Liver (tissue), 9 donors: Measurements from ENCODE around the gene SEMA3B. TPM values are rescaled to one million over a fixed set of nuclear protein-coding genes. Genes with fewer than 3 reads are reported as not detected.

ENCODE experiments used
- DNase-seq: peaks from one replicate; pipeline ENCODE4 v3.0.0-alpha.2; 2017; ENCODE audit warnings: low spot score
- H3K27ac ChIP-seq, 2 donors: one replicate each; pipeline ENCODE4 v1.7.0; 2013; ENCODE audit warnings: inconsistent platforms in 2 of 2, low read length in 2 of 2, control low read depth in 1 of 2, low read depth in 1 of 2, mild to moderate bottlenecking in 1 of 2
- H3K27me3 ChIP-seq, 4 donors: one replicate each; pipeline versions ENCODE4 v1.6.1 to v1.7.0; 2013; ENCODE audit warnings: low read length in 3 of 4, inconsistent platforms in 1 of 4, mild to moderate bottlenecking in 1 of 4, moderate library complexity in 1 of 4; ENCODE audit not compliant: control insufficient read depth in 4 of 4, insufficient read depth in 4 of 4
- H3K36me3 ChIP-seq, 4 donors: one replicate each; pipeline versions ENCODE4 v1.6.1 to v1.7.0; 2013; ENCODE audit warnings: low read length in 3 of 4, mild to moderate bottlenecking in 3 of 4, low read depth in 1 of 4, moderate library complexity in 1 of 4; ENCODE audit not compliant: control insufficient read depth in 4 of 4, insufficient read depth in 3 of 4
- H3K4me1 ChIP-seq, 4 donors: one replicate each; pipeline versions ENCODE4 v1.6.1 to v1.7.0; 2013; ENCODE audit warnings: low read length in 3 of 4, mild to moderate bottlenecking in 3 of 4, moderate library complexity in 1 of 4; ENCODE audit not compliant: control insufficient read depth in 4 of 4, insufficient read depth in 4 of 4
- H3K4me3 ChIP-seq, 3 donors: one replicate each; pipeline versions ENCODE4 v1.6.1 to v1.7.0; 2013; ENCODE audit warnings: low read length in 3 of 3, control low read depth in 1 of 3, low read depth in 1 of 3, mild to moderate bottlenecking in 1 of 3
- H3K9ac ChIP-seq, 2 donors: one replicate each; pipeline ENCODE4 v1.7.0; 2013; ENCODE audit warnings: low read length in 2 of 2, mild to moderate bottlenecking in 2 of 2, moderate library complexity in 2 of 2, control low read depth in 1 of 2, low read depth in 1 of 2
- H3K9me3 ChIP-seq, 4 donors: one replicate each; pipeline versions ENCODE4 v1.6.1 to v1.7.0; 2013; ENCODE audit warnings: low read length in 3 of 4; ENCODE audit not compliant: control insufficient read depth in 4 of 4
- ATF3 ChIP-seq: IDR thresholded peaks from 2 replicates; pipeline ENCODE4 v1.6.1; 2016; ENCODE audit warnings: antibody characterized with exemption
- CTCF ChIP-seq: fragments of 150-350 bp; IDR thresholded peaks from 2 replicates; pipeline ENCODE4 v1.5.1; 2017; ENCODE audit warnings: improper control_type of control experiment, low read depth, low read length; ENCODE audit not compliant: missing input control
- FOXA1 ChIP-seq: IDR thresholded peaks from 2 replicates; pipeline ENCODE4 v1.6.1; 2016; ENCODE audit warnings: antibody characterized with exemption
- FOXA2 ChIP-seq: IDR thresholded peaks from 2 replicates; pipeline ENCODE4 v1.6.1; 2016; ENCODE audit warnings: antibody characterized with exemption
- GABPA ChIP-seq, 2 donors: IDR thresholded peaks in 1 of 2; conservative IDR thresholded peaks in 1 of 2; 2 replicates each; pipeline ENCODE4 v1.6.1; 2016; ENCODE audit warnings: antibody characterized with exemption in 2 of 2, mild to moderate bottlenecking in 1 of 2, moderate library complexity in 1 of 2
- HNF4A ChIP-seq, 2 donors: conservative IDR thresholded peaks; 2 replicates each; pipeline ENCODE4 v1.6.1; 2016; ENCODE audit warnings: antibody characterized with exemption in 2 of 2, mild to moderate bottlenecking in 2 of 2
- HNF4G ChIP-seq: IDR thresholded peaks from 2 replicates; pipeline ENCODE4 v1.6.1; 2016; ENCODE audit warnings: antibody characterized with exemption
- JUND ChIP-seq, 2 donors: IDR thresholded peaks; 2 replicates each; pipeline ENCODE4 v1.6.1; 2016; ENCODE audit warnings: antibody characterized with exemption in 2 of 2
- MAX ChIP-seq: IDR thresholded peaks from 2 replicates; pipeline ENCODE4 v1.6.1; 2016; ENCODE audit warnings: antibody characterized with exemption
- NR2F2 ChIP-seq: IDR thresholded peaks from 2 replicates; pipeline ENCODE4 v1.6.1; 2016; ENCODE audit warnings: antibody characterized with exemption
- RAD21 ChIP-seq, 2 donors: IDR thresholded peaks; 2 replicates each; pipeline ENCODE4 v1.6.1; 2016; ENCODE audit warnings: antibody characterized with exemption in 2 of 2, mild to moderate bottlenecking in 2 of 2
- REST ChIP-seq: IDR thresholded peaks from 2 replicates; pipeline ENCODE4 v1.6.1; 2016; ENCODE audit warnings: antibody characterized with exemption, mild to moderate bottlenecking
- RXRA ChIP-seq, 2 donors: IDR thresholded peaks; 2 replicates each; pipeline ENCODE4 v1.6.1; 2017 to 2018; ENCODE audit warnings: antibody characterized with exemption in 2 of 2, mild to moderate bottlenecking in 1 of 2
- SP1 ChIP-seq: IDR thresholded peaks from 2 replicates; pipeline ENCODE4 v1.6.1; 2018; ENCODE audit warnings: antibody characterized with exemption, mild to moderate bottlenecking
- TAF1 ChIP-seq: conservative IDR thresholded peaks from 2 replicates; pipeline ENCODE4 v1.6.1; 2016; ENCODE audit warnings: antibody characterized with exemption, mild to moderate bottlenecking
- YY1 ChIP-seq: IDR thresholded peaks from 2 replicates; pipeline ENCODE4 v1.6.1; 2016; ENCODE audit warnings: antibody characterized with exemption, mild to moderate bottlenecking
- ZBTB33 ChIP-seq: IDR thresholded peaks from 2 replicates; pipeline ENCODE4 v1.6.1; 2016; ENCODE audit warnings: antibody characterized with exemption
- WGBS: extraction: QIAGEN DNeasy Blood & Tissue Kit; methylation state at CpG from one replicate; pipeline ENCODE4 v1.1.7; 2013; 5-methylcytosine and 5-hydroxymethylcytosine counted together
- polyA plus RNA-seq, 2 donors: library from polyadenylated mRNA; stranded (reverse) in 1 of 2; unstranded in 1 of 2; fragments of 200-250 nt in 1 of 2; fragments of >200 nt in 1 of 2; fragmentation: Nextera tagmentation in 1 of 2; extraction: Ambion mirVana in 1 of 2; gene quantifications; one replicate each; pipeline versions ENCODE4 v1.2.1 to v1.2.3, GENCODE V29; 2013 to 2015
- total RNA-seq, 2 donors: library from RNA; depleted of rRNA; stranded (reverse); fragments of >200 nt; gene quantifications; one replicate each; pipeline ENCODE4 v1.2.3, GENCODE V29; 2014
- donor health status: healthy.
- donor health status: healthy.
- donor health status: healthy.
- donor health status: healthy.
- donor health status: healthy.

Gene SEMA3B
- total and polyA plus RNA-seq, 4 donors = 0.40 to 1.5 (median 0.93) TPM

GRCh38 chr3:50219285-50219684, 49.7 kb upstream of the SEMA3B start:
- DNase-seq = no peak
- Histone ChIP-seq H3K36me3 (peaks cover 9 to 13% (median 11%) of the 10 kb centered on the region in 4 donors), H3K27ac (no peak overlapping the region), H3K9me3 (no peaks in the 10 kb centered on the region), H3K9ac (peak overlapping the region in 1 of 2 donors; percentile 3), H3K27me3 (no peaks in the 10 kb centered on the region), H3K4me1 (peaks cover 4 to 64% (median 47%) of the 10 kb centered on the region in 4 donors), H3K4me3 (no peak overlapping the region)
- 94% methylated on average over 5 of the region's 5 CpGs for WGBS
- TF ChIP-seq FOXA2 (no peak), GABPA (IDR thresholded peaks at IDR 0.05 in 1 of 2, conservative IDR thresholded peaks at IDR 0.05 in 1 of 2) (no peak), HNF4A (conservative IDR thresholded peaks at IDR 0.05) (no peak), RAD21 (IDR thresholded peaks at IDR 0.05) (no peak), NR2F2 (no peak), FOXA1 (no peak)

GRCh38 chr3:50220109-50220508, 48.8 kb upstream of the SEMA3B start:
- no peak for DNase-seq
- Histone ChIP-seq H3K27ac (peak overlapping the region; percentile 3 to 39), H3K27me3 (no peaks in the 10 kb centered on the region), H3K36me3 (peaks cover 9 to 13% (median 11%) of the 10 kb centered on the region in 4 donors), H3K4me1 (peaks cover 4 to 57% (median 38%) of the 10 kb centered on the region in 4 donors), H3K9ac (no peak overlapping the region), H3K9me3 (no peaks in the 10 kb centered on the region), H3K4me3 (no peak overlapping the region)
- 52% methylated on average over 6 of the region's 6 CpGs for WGBS
- TF ChIP-seq FOXA1 = no peak
- TF ChIP-seq RAD21 (IDR thresholded peaks at IDR 0.05) = peak; percentile 5 to 13

GRCh38 chr3:50221051-50221410, 47.9 kb upstream of the SEMA3B start:
- Histone ChIP-seq H3K4me1 (peaks cover 4 to 53% (median 38%) of the 10 kb centered on the region in 4 donors), H3K27ac (peak overlapping the region; percentile 49 to 78), H3K4me3 (no peak overlapping the region), H3K36me3 (peaks cover 6 to 13% (median 11%) of the 10 kb centered on the region in 4 donors), H3K9ac (no peak overlapping the region), H3K9me3 (no peaks in the 10 kb centered on the region), H3K27me3 (no peaks in the 10 kb centered on the region)
- WGBS = 55% methylated on average over 4 of the region's 4 CpGs
- no peak for TF ChIP-seq CTCF
- TF ChIP-seq ZBTB33 = no peak
- no peak for TF ChIP-seq FOXA1
- no peak for TF ChIP-seq YY1
- TF ChIP-seq REST = no peak
- no peak for TF ChIP-seq GABPA (IDR thresholded peaks at IDR 0.05 in 1 of 2, conservative IDR thresholded peaks at IDR 0.05 in 1 of 2)
- no peak for TF ChIP-seq MAX
- TF ChIP-seq TAF1 = no peak
- no peak for TF ChIP-seq NR2F2
- no peak for TF ChIP-seq FOXA2
- no peak for TF ChIP-seq JUND (IDR thresholded peaks at IDR 0.05)
- no peak for TF ChIP-seq RAD21 (IDR thresholded peaks at IDR 0.05)
- TF ChIP-seq SP1 = no peak
- TF ChIP-seq HNF4G = no peak
- no peak for TF ChIP-seq RXRA (IDR thresholded peaks at IDR 0.05)
- TF ChIP-seq ATF3 = no peak
- no peak for TF ChIP-seq HNF4A (conservative IDR thresholded peaks at IDR 0.05)
- no peak for DNase-seq
